T-helper 9 cell (primary cell): ENCODE measurements around the gene BTN1A1.
"Not testable (repeated sequence)": the region's sequence is repeated elsewhere in the genome, so short reads cannot be mapped to it uniquely, and the experiment has no call there.

Experiments
- DNase-seq: peaks from one replicate; pipeline ENCODE4 v3.0.0-alpha.2; 2020

Gene BTN1A1

GRCh38 chr6:26537846-26538571 lies 37.9 kb downstream of the BTN1A1 start, which contains the start of gene HMGN4:
TSS of gene HMGN4 (plus strand) at chr6:26538366. CDS start at chr6:26545207, 6,841 bp downstream.
- peak; percentile 67 for DNase-seq

GRCh38 chr6:26538572-26538902 lies 38.4 kb downstream of the BTN1A1 start:
- DNase-seq, result no peak

- no peak for DNase-seq
These were observed 39.0 kb downstream of the BTN1A1 start for GRCh38 chr6:26539071-26539615.

- DNase-seq, result no peak
These were observed 41.5 kb downstream of the BTN1A1 start for GRCh38 chr6:26541579-26541978.

GRCh38 chr6:26543953-26544352 lies 43.9 kb downstream of the BTN1A1 start:
- DNase-seq, result no peak

- no peak for DNase-seq
These were observed 44.4 kb downstream of the BTN1A1 start for GRCh38 chr6:26544473-26544872.

- DNase-seq, result no peak
These were observed 45.5 kb downstream of the BTN1A1 start for GRCh38 chr6:26545627-26546026.

GRCh38 chr6:26547363-26547762 lies 47.3 kb downstream of the BTN1A1 start:
- not testable (repeated sequence) for DNase-seq

- peak; percentile 41 for DNase-seq
These were observed 50.3 kb downstream of the BTN1A1 start for GRCh38 chr6:26550250-26550993.

GRCh38 chr6:26552205-26552604 lies 52.1 kb downstream of the BTN1A1 start:
- DNase-seq, result no peak

- DNase-seq, result no peak
These were observed 52.6 kb downstream of the BTN1A1 start for GRCh38 chr6:26552640-26553188.

GRCh38 chr6:26553264-26553634 lies 53.1 kb downstream of the BTN1A1 start:
- peak; percentile 61 for DNase-seq

GRCh38 chr6:26553635-26554446 lies 53.7 kb downstream of the BTN1A1 start:
- peak; percentile 63 for DNase-seq

- DNase-seq, result no peak
These were observed 54.3 kb downstream of the BTN1A1 start for GRCh38 chr6:26554447-26554696.

GRCh38 chr6:26554697-26555504 lies 54.8 kb downstream of the BTN1A1 start:
- peak; percentile 32 for DNase-seq

- no peak for DNase-seq
These were observed 55.6 kb downstream of the BTN1A1 start for GRCh38 chr6:26555505-26556262.

- DNase-seq, result no peak
These were observed 56.4 kb downstream of the BTN1A1 start for GRCh38 chr6:26556263-26557070.
